Embryonic facial prominence (tissue), 1 donor: Measurements from ENCODE around the gene EFNA5.
"Not testable (repeated sequence)": the region's sequence is repeated elsewhere in the genome, so short reads cannot be mapped to it uniquely, and the experiment has no call there.

Experiments used
- DNase-seq: peaks from one replicate; pipeline ENCODE4 v3.0.0-alpha.2; 2016; ENCODE audit errors: extremely low spot score

The EFNA5 gene

DNA sequence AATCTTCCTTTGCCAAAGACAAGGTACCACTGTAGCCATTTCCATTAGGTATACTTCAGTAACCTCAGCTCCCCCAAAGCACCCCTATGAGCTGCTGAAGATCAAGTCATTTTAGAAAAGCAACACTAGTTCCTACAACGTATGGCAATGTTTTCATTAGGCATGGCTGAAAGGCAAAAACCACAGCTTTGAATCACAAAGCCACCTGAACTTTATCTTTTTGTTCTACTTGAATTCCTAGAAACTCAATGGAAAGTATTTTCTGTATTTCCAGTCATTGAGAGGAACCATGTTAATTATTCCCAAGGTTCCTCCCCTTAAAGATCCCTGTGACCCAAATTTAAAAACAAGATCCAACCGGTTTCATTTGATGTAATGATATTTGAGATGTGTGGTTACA, 152.1 kb downstream of the EFNA5 start:
- no peak for DNase-seq

DNA sequence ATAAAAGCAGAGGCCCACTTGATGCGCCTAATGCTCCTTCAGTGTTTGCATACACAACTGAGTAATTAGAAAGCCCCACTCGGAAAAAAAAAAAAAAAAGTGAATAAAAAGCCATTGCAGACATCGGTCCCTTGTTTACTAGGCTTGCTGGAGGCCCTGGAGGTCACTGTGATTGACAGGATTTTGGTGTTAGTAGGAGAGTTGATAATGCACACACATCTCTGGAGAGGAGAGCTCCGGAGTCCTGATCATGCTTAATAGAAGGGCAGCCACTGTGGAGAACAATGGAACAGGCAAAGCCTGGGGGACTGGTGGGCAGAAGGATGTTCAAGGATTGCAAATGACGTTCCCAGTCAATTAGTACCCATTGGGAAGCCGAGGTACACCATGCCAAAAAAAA, 152.5 kb downstream of the EFNA5 start:
- DNase-seq, result no peak

DNA sequence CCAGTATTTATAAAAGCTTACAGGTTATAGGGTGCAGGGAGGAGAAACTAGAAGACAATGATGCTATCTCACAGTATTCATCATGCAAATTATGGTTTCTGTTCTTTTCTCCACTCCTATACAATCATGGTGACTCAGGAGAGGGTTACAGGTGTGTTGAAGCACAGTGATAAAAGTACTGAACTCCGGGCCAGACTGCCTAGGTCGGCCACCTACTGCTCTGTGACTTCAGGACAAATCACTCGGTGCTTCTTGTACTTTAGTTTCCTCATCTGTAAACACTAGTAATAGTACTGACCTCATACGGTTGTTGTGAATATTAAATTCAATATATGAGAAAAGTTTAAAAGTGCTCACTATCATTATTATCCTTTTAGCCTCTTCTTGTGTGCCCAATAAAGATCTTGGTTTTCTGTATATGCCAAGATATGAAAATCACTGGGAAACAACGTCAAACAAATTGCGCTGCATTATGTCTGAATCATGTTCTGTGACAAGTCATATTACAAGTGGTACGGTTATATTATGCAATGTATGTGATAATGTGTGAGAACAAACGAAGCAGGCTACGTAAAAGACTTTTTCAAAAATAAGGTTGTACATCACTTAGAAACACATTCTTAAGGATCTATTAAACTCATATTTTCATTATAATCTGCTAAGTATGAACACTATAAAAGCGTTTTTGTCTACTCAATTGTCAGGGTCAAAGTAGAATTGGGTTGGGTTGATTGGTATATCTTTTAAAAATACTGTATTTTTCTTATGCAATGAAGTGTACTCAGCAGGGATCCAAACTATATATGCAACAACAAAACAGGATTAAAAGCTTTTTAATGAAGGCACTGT, 153.3 kb downstream of the EFNA5 start:
- no peak for DNase-seq

DNA sequence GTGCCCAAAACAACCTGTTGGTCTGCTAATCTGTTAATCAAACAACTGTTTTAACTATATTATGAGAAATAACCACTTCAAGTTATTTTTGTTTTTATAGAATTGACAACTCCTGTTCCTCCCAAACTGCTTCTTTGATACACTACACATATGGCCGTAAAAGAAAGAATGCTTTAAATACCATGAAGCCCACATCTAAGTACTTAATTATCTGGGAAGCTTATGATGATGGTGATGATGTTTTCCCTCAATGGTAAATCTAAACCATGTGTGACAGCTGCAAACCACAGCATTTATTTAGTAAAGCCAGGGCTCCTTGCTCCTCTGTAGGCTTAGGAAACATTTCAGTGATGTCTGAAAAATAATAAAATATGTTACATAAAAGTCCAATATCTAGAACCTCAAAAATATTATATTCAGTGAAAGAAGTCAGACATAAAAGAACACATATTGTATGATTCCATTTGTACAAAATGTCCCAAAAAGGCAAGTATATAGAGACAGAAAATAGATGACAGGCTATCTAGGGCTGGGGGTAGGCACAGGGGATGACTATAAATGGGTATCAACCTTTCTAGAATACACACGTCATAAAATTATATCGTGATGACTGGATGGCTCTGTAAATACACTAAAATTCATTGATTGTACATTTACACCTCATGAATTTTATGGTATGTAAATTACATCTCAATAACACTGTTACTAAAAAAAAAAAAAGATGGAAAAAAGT, 154.1 kb downstream of the EFNA5 start:
- DNase-seq, result peak; percentile 16

DNA sequence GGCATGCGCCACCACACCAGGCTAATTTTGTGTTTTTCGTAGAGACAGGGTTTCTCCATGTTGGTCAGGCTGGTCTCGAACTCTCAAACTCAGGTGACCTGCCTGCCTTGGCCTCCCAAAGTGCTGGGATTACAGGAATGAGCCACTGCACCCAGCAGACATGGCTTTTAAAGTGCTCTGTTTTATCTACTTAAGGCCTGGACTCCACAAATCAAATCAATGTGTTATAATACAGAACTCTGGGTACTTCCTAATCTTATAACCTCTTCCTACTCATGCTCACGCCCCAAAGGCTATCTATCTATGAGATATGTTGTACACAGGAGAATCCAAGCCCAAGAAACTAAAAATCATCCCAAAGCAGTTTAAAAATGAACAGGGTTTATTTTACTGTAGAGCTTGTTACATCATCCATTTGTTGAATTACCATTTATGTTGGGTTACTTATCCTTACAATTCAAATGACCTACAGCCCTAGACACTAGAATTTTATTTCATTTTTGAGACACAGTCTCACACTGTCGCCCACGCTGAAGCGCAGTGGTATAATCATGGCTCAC, 155.1 kb downstream of the EFNA5 start:
- no peak for DNase-seq

DNA sequence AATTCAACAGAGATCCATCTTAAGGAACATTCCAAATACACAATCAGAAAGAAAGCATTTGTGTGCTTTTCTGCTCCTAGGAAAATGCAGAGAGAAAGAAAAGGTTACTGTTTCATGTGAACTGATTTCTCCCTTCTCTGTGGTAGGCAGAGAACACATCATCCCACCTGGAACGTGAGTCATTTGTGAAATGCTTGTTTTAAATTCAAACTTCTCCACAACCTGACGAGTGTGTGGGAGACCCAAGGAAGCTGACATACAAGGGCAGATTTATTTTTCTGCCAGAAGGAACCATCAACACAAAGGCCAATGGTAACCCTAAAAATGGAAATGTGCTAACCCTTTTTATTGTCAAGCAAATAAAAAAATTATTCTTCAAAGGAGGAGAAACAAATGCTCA, 156.4 kb downstream of the EFNA5 start:
- no peak for DNase-seq

DNA sequence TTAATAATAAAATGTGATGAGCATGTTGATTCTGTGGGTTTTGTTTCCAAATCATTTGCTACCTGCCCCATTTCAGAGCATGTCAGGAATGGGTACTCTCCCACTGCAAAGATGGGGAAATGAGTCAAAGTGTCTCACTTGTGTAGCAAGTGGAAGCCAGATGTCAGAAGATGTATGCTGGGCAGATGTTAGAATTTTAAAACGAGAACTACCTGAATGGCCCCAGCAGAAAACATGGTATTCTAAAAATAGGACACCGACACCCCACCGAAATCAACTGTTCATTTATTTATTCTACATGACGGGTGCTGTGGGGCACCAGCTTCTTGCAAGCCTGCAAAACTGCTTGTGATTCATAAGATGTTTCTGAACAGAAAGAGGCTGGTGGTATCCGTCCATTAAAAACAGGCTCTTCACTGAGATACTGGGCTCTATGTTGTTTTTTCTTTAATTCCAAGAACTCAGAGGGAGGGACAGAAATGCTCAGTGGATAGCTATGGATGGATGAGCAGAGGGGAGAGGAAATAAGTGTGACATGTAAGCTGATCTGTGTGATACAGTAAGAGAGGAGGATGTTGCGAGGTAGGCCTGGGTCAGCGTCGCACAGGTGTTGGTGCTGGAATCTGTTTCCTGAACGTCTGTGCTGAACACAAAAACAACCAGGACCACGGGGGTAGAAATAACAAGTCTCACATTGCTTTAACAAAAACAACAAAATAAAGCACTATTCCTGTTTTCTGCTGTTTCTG, 157.2 kb downstream of the EFNA5 start:
- no peak for DNase-seq

DNA sequence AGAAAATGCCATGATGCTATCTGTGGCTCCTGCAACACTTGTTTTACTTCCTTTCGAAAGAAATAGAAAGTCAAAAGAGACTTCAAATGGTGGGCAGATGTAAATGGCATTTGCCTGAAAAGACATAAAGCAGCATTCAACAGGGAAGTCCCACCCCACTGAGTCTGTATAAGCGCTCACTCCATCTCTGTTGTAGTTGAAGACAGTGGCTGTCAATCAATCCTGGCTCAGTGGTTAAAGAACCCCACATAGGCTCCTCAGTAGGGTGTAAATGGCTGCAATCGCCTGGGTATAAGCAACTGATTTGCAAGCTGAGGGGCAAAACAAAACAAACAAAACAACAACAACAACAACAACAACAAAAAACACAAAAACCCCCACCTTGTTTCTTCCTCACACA, 158.7 kb downstream of the EFNA5 start:
- no peak for DNase-seq

DNA sequence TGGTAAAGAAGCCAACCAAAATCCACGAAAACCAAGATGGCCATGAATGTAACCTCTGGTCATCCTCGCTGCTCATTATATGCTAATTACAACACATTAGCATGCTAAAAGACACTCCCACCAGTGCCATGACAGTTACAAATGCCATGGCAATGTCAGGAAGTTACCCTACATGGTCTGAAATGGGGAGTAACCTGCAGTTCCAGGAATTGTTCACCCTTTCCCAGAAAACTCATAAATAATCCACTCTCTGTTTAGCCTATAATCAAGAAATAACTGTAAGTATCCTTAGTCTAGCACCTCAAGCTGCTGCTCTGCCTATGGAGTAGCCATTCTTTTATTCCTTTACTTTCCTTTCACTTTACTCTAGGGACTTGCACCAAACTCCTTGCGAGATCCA, 160.6 kb downstream of the EFNA5 start:
- DNase-seq, result no peak

DNA sequence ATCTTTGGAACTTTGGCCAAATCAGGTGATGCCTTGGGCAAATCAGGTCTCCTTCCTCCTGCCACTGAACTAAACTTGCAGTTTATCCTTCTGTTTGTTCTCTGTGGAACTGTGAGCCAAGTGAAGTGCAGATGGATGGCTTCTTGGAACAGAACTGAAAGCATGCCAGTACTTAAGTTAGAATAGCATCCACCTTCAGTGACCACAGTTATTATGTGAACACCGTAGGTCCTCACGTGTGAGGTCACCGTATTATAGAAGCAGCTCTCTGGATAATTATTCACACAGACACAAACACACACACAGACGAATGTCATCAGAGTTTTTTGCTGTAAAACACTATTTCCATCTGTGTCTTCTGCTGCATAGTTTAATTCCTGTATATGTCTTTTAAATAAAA, 162.6 kb downstream of the EFNA5 start:
- no peak for DNase-seq

DNA sequence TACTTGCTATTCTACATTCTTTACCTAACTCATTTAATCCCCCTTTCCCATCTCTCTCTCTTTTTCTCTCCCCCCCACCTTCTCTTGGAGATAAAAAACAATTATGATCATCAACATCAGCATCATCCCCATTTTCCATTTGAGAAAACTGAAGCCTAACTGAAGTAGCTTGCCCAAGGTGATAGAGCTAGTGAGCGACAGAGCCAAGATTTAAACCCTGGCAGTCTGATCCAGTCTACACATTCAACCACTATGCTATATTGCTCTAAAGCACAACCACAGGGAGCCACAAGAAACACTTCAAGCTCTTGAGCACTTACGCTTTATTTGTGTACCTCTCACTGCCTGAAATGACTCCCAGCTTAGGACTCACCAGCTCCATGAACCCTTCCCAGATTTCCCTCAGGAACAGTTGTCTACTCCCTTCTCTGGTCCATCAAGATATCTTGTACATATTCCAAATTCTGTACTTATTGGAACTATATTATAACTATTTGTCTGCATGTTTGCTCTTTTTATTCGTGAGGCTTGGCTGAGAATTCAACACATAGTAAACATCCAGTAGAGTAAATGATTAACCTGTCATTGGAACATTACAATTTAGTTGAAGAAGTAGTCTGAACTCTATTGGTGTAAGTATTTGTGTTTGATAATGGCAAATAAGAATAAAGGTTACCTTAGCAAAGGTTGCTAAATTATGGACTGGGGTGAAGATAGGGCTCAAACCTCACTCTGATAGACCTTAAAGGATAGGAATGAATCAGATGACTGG, 164.8 kb downstream of the EFNA5 start:
- no peak for DNase-seq

DNA sequence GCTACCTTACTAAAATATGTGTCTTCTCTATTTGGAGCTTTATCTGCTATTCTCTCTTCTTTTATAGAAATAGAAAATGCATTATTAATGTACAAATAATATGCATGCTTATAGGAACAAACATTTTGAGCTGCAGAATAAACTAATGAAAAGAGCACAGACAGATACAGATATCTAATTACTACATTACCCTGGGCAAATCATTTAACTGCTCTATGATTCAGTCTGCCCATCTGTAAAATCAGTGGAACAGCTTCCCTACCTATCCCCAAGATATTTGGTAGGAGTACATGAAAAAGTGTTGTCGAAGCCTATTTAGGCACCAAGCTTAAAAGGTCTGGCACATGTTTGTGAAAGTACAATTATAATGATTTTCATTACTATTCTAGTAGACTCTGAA, 166.3 kb downstream of the EFNA5 start:
- no peak for DNase-seq

DNA sequence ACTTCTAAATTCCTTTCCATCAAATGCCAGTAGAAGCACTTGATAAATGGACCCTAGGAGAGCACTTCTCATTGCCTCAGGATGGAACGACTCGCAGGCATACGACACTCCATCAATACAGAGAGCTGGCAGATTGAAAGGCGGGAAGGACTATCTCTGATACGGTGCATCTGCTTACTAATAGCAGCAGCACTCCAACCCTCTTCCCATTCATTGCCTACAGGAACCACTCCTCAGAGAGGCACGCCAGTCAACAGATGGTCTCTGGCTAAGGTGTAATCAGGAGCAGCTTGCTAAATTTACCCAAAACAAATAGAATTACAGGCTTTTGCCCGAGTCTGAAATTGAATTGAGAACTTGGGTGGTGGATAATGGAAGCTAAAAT, 168.1 kb downstream of the EFNA5 start:
- no peak for DNase-seq

DNA sequence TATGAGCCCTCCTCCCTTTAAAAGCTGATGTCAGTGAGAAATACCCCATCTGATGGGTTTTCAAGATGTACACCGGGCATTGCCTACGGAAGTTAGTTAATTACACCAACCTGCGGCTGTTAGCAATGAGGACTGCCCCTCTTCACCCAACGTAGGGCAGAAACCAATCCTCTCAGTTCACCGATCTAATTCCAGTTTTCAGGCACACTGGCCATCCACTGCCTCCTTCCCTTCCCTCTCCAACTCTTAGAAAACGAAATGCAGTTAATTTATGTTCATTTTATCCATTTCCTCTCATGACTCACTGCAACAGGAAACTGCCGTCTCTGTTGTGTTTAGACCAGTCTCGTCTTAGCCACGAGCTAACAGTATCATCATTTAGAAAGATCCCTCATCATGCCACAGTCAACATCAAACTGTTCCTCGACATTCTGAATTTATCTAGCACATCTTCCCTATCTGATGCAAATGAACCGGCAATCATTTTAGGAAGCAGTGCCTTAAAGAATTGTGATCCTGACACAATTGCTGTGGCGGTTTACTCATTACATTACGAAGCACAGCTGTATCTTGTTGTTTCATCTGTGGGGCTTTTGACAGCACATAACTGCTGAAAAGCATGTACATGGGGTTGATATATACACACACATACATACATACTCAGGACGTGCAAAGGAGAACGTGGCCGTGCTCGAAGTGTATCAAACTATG, 168.6 kb downstream of the EFNA5 start:
- no peak for DNase-seq

DNA sequence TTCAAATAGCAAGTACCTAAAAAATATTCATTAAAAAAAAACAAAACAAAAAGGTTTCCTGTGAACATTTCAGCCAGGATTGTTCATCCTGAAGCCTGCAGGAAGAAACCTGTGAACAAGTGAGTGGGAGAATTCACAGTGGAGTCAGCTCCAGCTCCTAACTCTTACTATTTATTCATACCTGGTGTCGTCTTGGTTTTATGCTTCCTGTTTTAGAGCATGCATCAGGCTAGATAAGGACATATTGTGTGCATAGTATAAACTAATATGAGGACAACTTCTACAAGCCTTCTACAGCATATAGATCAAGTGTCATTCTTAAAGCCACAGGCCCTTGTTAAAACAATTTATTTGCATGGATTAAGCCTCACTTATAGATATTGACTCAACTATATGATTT, 169.9 kb downstream of the EFNA5 start:
- DNase-seq, result no peak

DNA sequence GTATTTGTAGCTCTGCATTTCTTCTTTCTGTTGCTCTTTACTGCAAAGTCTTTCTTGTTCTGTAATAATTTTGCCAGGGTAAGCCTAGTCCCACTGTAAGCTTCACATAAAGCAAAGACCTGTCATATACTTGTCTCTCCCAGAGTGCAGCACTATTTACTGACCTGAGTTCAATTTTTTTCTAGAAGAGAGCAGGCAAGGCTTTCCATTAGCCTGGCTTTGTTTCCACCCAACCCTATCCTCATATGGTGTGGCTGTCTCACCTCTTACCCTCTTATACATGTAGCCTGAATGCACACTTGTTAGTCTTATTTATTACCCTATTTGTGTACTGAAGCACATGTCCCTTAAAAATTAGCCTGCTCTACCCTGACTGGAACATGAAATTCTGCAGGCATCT, 170.4 kb downstream of the EFNA5 start:
- DNase-seq, result no peak

DNA sequence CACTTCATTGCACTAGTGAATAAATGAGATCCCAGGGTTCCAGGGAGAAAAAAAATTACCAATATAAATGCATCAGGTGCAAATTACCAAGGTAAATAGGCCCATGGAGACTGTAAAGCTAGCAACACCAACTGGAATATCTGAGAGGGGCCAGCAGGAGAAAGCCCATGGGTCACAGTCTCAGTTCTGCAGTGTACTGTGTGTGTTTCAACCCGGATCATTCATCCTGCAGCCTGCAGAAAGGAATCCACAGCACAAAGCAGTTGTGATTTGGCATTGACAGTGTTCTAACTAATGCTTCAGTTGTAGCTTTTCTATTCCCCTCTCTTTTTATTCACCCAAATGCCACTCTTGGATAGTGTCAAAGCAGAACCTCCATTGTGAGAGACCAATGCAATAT, 171.0 kb downstream of the EFNA5 start:
- no peak for DNase-seq

DNA sequence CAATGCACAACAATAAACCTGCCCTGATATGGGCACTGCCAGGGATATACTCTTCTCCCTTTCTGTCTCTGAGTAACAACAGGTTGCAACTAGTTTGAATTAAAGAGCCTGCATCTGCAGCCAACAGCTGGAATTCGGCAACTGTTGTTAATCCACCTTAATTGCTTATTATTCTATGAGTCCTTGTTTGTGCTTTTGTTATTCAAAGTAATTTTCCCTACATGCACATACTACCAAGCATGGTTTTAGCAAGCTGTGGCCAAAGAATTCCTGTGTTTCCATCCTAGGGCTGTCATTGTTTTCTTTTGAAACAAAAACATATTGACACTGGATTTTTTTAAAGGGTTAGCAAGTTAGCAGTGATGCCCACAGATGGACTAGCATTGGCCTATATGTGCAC, 171.5 kb downstream of the EFNA5 start:
- no peak for DNase-seq

DNA sequence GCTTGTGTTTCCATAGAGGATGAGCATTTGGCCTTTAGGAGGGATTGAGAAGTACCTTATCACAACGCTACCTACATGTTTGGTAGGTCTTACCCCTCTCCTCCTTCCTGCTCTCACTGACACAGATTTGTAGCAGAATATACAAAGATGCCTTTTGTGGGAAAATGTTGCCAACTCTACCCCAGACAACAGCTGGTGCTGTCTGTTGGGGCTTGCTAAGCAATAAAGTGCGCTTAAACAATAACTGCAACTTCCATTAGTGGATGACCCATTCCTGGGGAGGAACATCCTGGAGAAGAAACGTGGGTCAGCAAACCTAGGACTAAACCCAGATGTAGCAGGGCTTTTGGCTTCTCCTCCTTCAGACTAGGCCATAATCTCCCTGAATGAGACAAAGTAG, 174.3 kb downstream of the EFNA5 start:
- no peak for DNase-seq

DNA sequence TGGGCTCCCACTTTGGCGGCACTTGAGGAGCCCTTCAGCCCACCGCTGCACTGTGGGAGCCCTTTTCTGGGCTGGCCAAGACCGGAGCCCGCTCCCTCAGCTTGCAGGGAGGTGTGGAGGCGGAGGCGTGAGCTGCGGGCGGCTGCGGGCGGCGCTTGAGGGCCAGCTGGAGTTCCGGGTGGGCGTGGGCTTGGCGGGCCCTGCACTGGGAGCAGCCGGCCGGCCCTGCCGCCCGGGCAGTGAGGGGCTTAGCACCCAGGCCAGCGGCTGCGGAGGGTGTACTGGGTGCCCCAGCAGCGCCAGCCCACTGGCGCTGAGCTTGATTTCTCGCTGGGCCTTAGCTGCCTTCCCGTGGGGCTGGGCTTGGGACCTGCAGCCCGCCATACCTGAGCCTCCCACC, 176.6 kb downstream of the EFNA5 start:
- DNase-seq, result not testable (repeated sequence)

DNA sequence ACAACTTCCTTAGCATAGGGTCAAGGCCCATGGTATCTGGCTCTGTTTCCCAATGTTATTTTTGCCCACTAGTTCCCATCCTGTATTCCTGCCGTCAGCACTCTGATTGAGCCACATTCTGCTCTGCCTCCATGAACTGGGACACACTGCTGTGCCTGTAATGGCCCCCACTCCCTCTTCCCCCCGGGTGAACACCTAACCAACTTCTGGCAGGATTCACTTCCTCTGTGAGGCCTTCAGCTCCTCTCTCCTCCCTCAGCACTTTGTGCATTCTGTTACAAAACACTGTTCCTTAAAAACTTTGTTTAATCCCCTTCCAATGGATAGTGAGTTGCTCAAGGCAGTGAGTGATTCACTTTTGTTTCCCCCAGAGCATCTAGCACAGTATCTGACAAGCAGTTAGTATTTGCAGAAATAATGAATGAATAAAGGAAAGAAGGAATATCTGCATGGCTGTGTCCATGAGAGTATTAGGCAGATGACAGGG, 183.6 kb downstream of the EFNA5 start:
- DNase-seq, result no peak
